SK-N-SH (cell line): ENCODE measurements around the gene PIK3R2. TPM values are rescaled to one million over a fixed set of nuclear protein-coding genes. Genes with fewer than 3 reads are reported as not detected.

Experiments used
- CTCF ChIA-PET: fragments of 300-600, 350-600 bp; formaldehyde crosslinking; extraction: SDS; loops from one replicate; lab custom pipeline; 2021; lab: Yijun Ruan, JAX
- POLR2A ChIA-PET: fragments of 350-600 bp; sonication (Branson Sonifier 250); formaldehyde crosslinking; extraction: SDS; loops from one replicate; lab custom pipeline; 2020; ENCODE audit warnings: antibody characterized with exemption, inconsistent platforms; lab: Yijun Ruan, JAX
- DNase-seq: peaks from one replicate; pipeline ENCODE4 v3.0.0; 2012
- H2AFZ ChIP-seq: fragments of 200-600 bp; sonication (generic); 2 replicates; pipeline ENCODE4 v1.8.1; 2016; ENCODE audit warnings: antibody characterized with exemption, mild to moderate bottlenecking, low read depth
- H3F3A ChIP-seq: fragments of 200-600 bp; sonication (generic); replicated peaks from 2 replicates; pipeline ENCODE3; 2016; ENCODE audit warnings: antibody characterized with exemption, mild to moderate bottlenecking; ENCODE audit not compliant: insufficient read depth
- H3K27ac ChIP-seq, 2 experiments: fragments of 200-500 bp in 1 of 2; fragments of 200-600 bp in 1 of 2; sonication (Bioruptor generic) in 1 of 2; sonication (generic), shearing (Covaris generic) in 1 of 2; 2 replicates each; pipeline versions ENCODE4 v1.5.1 to v1.6.1; 2014 to 2016; ENCODE audit warnings: low read depth in 2 of 2, inconsistent platforms in 1 of 2, low read length in 1 of 2, mild to moderate bottlenecking in 1 of 2, mixed read lengths in 1 of 2
- H3K27me3 ChIP-seq: fragments of 200-600 bp; sonication (generic), shearing (Covaris generic); 2 replicates; pipeline ENCODE4 v1.6.1; 2016; ENCODE audit warnings: mixed run types; ENCODE audit not compliant: insufficient read depth
- H3K36me3 ChIP-seq, 2 experiments: fragments of 200-500 bp in 1 of 2; fragments of 200-600 bp in 1 of 2; sonication (Bioruptor generic) in 1 of 2; sonication (generic) in 1 of 2; replicated peaks in 1 of 2; 2 replicates each; pipeline versions ENCODE3 to v1.5.1; 2014 to 2016; ENCODE audit warnings: low read length in 1 of 2, mild to moderate bottlenecking in 1 of 2; ENCODE audit not compliant: insufficient read depth in 2 of 2, control insufficient read depth in 1 of 2
- H3K4me1 ChIP-seq, 2 experiments: fragments of 200-500 bp in 1 of 2; fragments of 200-600 bp in 1 of 2; sonication (Bioruptor generic) in 1 of 2; sonication (generic), shearing (Covaris generic) in 1 of 2; 2 replicates each; pipeline versions ENCODE4 v1.5.1 to v1.6.1; 2014 to 2016; ENCODE audit warnings: low read depth in 1 of 2, low read length in 1 of 2, mixed run types in 1 of 2; ENCODE audit not compliant: insufficient read depth in 2 of 2, control insufficient read depth in 1 of 2
- H3K4me2 ChIP-seq: fragments of 200-600 bp; sonication (generic), shearing (Covaris generic); 2 replicates; pipeline ENCODE4 v1.6.1; 2017; ENCODE audit warnings: mixed run types
- H3K4me3 ChIP-seq, 2 experiments: fragments of 200-500 bp in 1 of 2; fragments of 200-600 bp in 1 of 2; sonication (Bioruptor generic) in 1 of 2; sonication (generic), shearing (Covaris generic) in 1 of 2; 2 replicates each; pipeline versions ENCODE4 v1.5.1 to v1.8.1; 2014 to 2016; ENCODE audit warnings: low read depth in 2 of 2, inconsistent platforms in 1 of 2, low read length in 1 of 2, mild to moderate bottlenecking in 1 of 2, mixed read lengths in 1 of 2, moderate library complexity in 1 of 2
- H3K79me2 ChIP-seq: fragments of 200-600 bp; sonication (generic); 2 replicates; pipeline ENCODE4 v1.8.1; 2017; ENCODE audit warnings: mild to moderate bottlenecking; ENCODE audit not compliant: insufficient read depth
- H3K9ac ChIP-seq: fragments of 200-600 bp; sonication (generic); 2 replicates; pipeline ENCODE4 v1.6.1; 2017; ENCODE audit warnings: mixed run types
- H3K9me2 ChIP-seq: fragments of 200-600 bp; sonication (generic); 2 replicates; pipeline ENCODE4 v1.6.1; 2017; ENCODE audit warnings: mixed run types
- H3K9me3 ChIP-seq: fragments of 200-600 bp; sonication (generic); 2 replicates; pipeline ENCODE4 v1.6.1; 2017; ENCODE audit warnings: mixed run types, mild to moderate bottlenecking, moderate library complexity
- H4K20me1 ChIP-seq: fragments of 200-600 bp; sonication (generic); 2 replicates; pipeline ENCODE4 v1.6.1; 2017; ENCODE audit warnings: mild to moderate bottlenecking, mixed run types; ENCODE audit not compliant: insufficient read depth
- CHD2 ChIP-seq: fragments of 150-350 bp; IDR thresholded peaks from 2 replicates; pipeline ENCODE4 v1.6.1; 2018; ENCODE audit warnings: low read length; ENCODE audit not compliant: partially characterized antibody
- CTCF ChIP-seq: fragments of 200-600 bp; sonication (generic); IDR thresholded peaks from 2 replicates; pipeline ENCODE4 v1.6.1; 2017; ENCODE audit warnings: antibody characterized with exemption, mild to moderate bottlenecking, moderate library complexity
- EP300 ChIP-seq, 2 experiments: IDR thresholded peaks; 2 replicates each; pipeline versions ENCODE4 v1.4.0 to v1.6.1; 2012; ENCODE audit warnings: borderline replicate concordance in 1 of 2, low read depth in 1 of 2, low read length in 1 of 2
- EZH2phosphoT487 ChIP-seq: fragments of 200-600 bp; sonication (generic); IDR thresholded peaks from 2 replicates; pipeline ENCODE4 v1.6.1; 2017; ENCODE audit warnings: low read depth, mixed run types, mild to moderate bottlenecking, antibody characterized with exemption, moderate library complexity, borderline replicate concordance
- FOXJ3 ChIP-seq: sonication (generic); formaldehyde crosslinking; IDR thresholded peaks from 2 replicates; pipeline ENCODE4 v1.5.1; 2020; ENCODE audit warnings: mild to moderate bottlenecking, missing genetic modification reagents
- GABPA ChIP-seq: IDR thresholded peaks from 2 replicates; pipeline ENCODE4 v1.4.0; 2012; ENCODE audit warnings: low read depth, mild to moderate bottlenecking
- MAX ChIP-seq: IDR thresholded peaks from 2 replicates; pipeline ENCODE4 v1.4.0; 2012; ENCODE audit warnings: low read depth
- MEF2A ChIP-seq: IDR thresholded peaks from 2 replicates; pipeline ENCODE4 v1.4.0; 2012; ENCODE audit warnings: low read depth, borderline replicate concordance
- MXI1 ChIP-seq: IDR thresholded peaks from 2 replicates; pipeline ENCODE4 v1.6.1; 2012; ENCODE audit warnings: mild to moderate bottlenecking, low read depth, low read length, improper control_type of control experiment
- NFIC ChIP-seq: IDR thresholded peaks from 2 replicates; pipeline ENCODE4 v1.4.0; 2012; ENCODE audit warnings: borderline replicate concordance
- NRF1 ChIP-seq: IDR thresholded peaks from 2 replicates; pipeline ENCODE4 v1.6.1; 2012; ENCODE audit warnings: low read depth, mild to moderate bottlenecking, low read length
- POLR2AphosphoS5 ChIP-seq: IDR thresholded peaks from 2 replicates; pipeline ENCODE4 v1.6.1; 2012; ENCODE audit warnings: low read depth, low read length
- RCOR1 ChIP-seq: fragments of 150-350 bp; IDR thresholded peaks from 2 replicates; pipeline ENCODE4 v1.6.1; 2017; ENCODE audit warnings: antibody characterized with exemption, low read length
- RFX5 ChIP-seq: IDR thresholded peaks from 2 replicates; pipeline ENCODE4 v1.6.1; 2012; ENCODE audit warnings: mild to moderate bottlenecking, improper control_type of control experiment, low read length
- SIN3A ChIP-seq: IDR thresholded peaks from 2 replicates; pipeline ENCODE4 v1.6.1; 2012; ENCODE audit warnings: low read depth, mild to moderate bottlenecking, low read length, moderate library complexity, borderline replicate concordance
- SMC3 ChIP-seq: IDR thresholded peaks from 2 replicates; pipeline ENCODE4 v1.6.1; 2012; ENCODE audit warnings: low read depth, low read length, improper control_type of control experiment
- TCF12 ChIP-seq: IDR thresholded peaks from 2 replicates; pipeline ENCODE4 v1.4.0; 2012
- TEAD4 ChIP-seq: IDR thresholded peaks from 2 replicates; pipeline ENCODE4 v1.4.0; 2012; ENCODE audit warnings: mild to moderate bottlenecking, borderline replicate concordance; ENCODE audit not compliant: insufficient read depth
- YY1 ChIP-seq: IDR thresholded peaks from 2 replicates; pipeline ENCODE4 v1.4.0; 2012; ENCODE audit warnings: low read depth, mild to moderate bottlenecking
- WGBS: methylation state at CpG from one replicate; pipeline ENCODE4 v1.1.6; 2017; ENCODE audit warnings: low lambda C conversion rate; 5-methylcytosine and 5-hydroxymethylcytosine counted together
- polyA plus RNA-seq, 3 experiments: library from polyadenylated mRNA; depleted of rRNA; stranded (reverse); fragments of >200 nt; gene quantifications; 2 replicates each; pipeline ENCODE4 v1.2.3, GENCODE V29; 2012

The PIK3R2 gene
- polyA plus RNA-seq, 1 of the 3 experiments (the other 2 are of a cell fraction): 36.6 TPM

GRCh38 chr19:18185538-18185937, 32.6 kb downstream of the PIK3R2 start:
- no peaks in the 10 kb centered on the region for H4K20me1 ChIP-seq
- 90% methylated on average over 5 of the region's 6 CpGs for WGBS
- H3K4me1 ChIP-seq: no peaks in the 10 kb centered on the region
- no peaks in the 10 kb centered on the region for H3K9me3 ChIP-seq
- no peaks in the 10 kb centered on the region for H3K79me2 ChIP-seq
- ChIA-PET POLR2A (no interaction called here), CTCF (interaction anchor here (1.4 to 3.0 kb wide), 2 partner anchors 18 to 66 kb away, joined by 4 to 10 read pairs; no protein-coding TSS in a partner anchor)
- no peaks in the 10 kb centered on the region for H3K36me3 ChIP-seq
- no peak for TF ChIP-seq MAX
- TF ChIP-seq RCOR1: no peak
- H3K9me2 ChIP-seq: no peaks in the 10 kb centered on the region
- H3K27me3 ChIP-seq: no peaks in the 10 kb centered on the region
- H2AFZ ChIP-seq: no peak overlapping the region
- no peak overlapping the region for H3K4me2 ChIP-seq
- H3K27ac ChIP-seq: no peak overlapping the region
- no peak overlapping the region for H3K4me3 ChIP-seq
- H3F3A ChIP-seq: peaks cover 3% of the 10 kb centered on the region
- H3K9ac ChIP-seq: no peak overlapping the region
- no peak for DNase-seq

- WGBS: 88% methylated on average over 4 of the region's 4 CpGs
- CTCF ChIA-PET: interaction anchor here (1.4 to 3.1 kb wide), 2 partner anchors 22 to 42 kb away, joined by 5 to 16 read pairs; no protein-coding TSS in a partner anchor
Measured at GRCh38 chr19:18190278-18190677, 37.3 kb downstream of the PIK3R2 start.

DNA sequence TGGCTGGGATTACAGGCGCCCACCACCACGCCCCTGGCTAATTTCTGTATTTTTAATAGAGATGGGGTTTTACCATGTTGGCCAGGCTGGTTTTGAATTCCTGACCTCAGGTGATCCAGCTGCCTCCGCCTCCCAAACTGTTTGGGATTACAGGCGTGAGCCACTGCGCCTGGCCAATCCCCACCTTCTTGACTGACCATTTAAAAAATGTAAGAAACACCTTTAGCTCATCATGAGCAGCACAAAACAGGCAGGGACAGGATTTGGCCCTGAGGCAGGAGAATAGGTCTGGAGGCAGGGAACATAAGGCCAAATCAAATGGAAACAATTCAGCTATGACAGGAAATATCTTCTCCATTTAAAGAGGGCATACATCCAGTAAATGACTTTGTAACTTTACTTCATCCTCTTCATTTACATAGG, 38.7 kb downstream of the PIK3R2 start:
- Histone ChIP-seq H3K79me2 (peaks cover 9% of the 10 kb centered on the region; the same call in 1 of the 2 replicates), H3K4me3 (peak overlapping the region; percentile 48 to 69), H2AFZ (peak overlapping the region; percentile 83), H3K4me2 (peak overlapping the region; percentile 89), H4K20me1 (peaks cover 8% of the 10 kb centered on the region; the same call in 1 of the 2 replicates), H3K27ac (peak overlapping the region; percentile 82 to 84), H3K36me3 (peaks cover 0 to 3% of the 10 kb centered on the region in 2 experiments), H3K4me1 (peaks cover 9 to 26% of the 10 kb centered on the region in 2 experiments; a peak in 2 of 4 replicates), H3F3A (peaks cover 15% of the 10 kb centered on the region), H3K9me3 (no peaks in the 10 kb centered on the region), H3K27me3 (no peaks in the 10 kb centered on the region), H3K9me2 (no peaks in the 10 kb centered on the region), H3K9ac (peak overlapping the region; percentile 74; the same call in 1 of the 2 replicates)
- no peak for DNase-seq
- ChIA-PET POLR2A (interaction anchor here (0.8 to 1.0 kb wide), 3 partner anchors 9 to 131 kb away, joined by 3 read pairs; partner anchors contain the start of gene LSM4), CTCF (interaction anchor here (0.7 to 20.7 kb wide), 16 partner anchors 10 to 196 kb away, joined by 3 to 505 read pairs (median 6); partner anchors contain the start of genes IFI30 and RAB3A)
- 84% methylated on average over 5 of the region's 5 CpGs for WGBS
- no peak for TF ChIP-seq TEAD4
- TF ChIP-seq CHD2: no peak
- no peak for TF ChIP-seq POLR2AphosphoS5
- no peak for TF ChIP-seq YY1
- TF ChIP-seq SMC3: no peak
- TF ChIP-seq NFIC: no peak
- TF ChIP-seq FOXJ3 (CRISPR knock-in tag): no peak
- no peak for TF ChIP-seq RFX5
- TF ChIP-seq CTCF: no peak
- TF ChIP-seq RCOR1: no peak
- TF ChIP-seq GABPA: no peak
- no peak for TF ChIP-seq MEF2A
- TF ChIP-seq TCF12: no peak
- no peak for TF ChIP-seq MXI1

More at GRCh38 chr19:18190278-18190677, 37.3 kb downstream of the PIK3R2 start:
- no peaks in the 10 kb centered on the region for H3K36me3 ChIP-seq
- H3K9me3 ChIP-seq: no peaks in the 10 kb centered on the region
- no peak for DNase-seq
- H3K27me3 ChIP-seq: no peaks in the 10 kb centered on the region
- H3K9ac ChIP-seq: no peak overlapping the region
- H3K4me3 ChIP-seq: no peak overlapping the region
- POLR2A ChIA-PET: no interaction called here
- no peak overlapping the region for H3K27ac ChIP-seq
- H3K4me1 ChIP-seq: peaks cover 9 to 18% of the 10 kb centered on the region in 2 experiments; a peak in 2 of 4 replicates
- no peak overlapping the region for H2AFZ ChIP-seq
- H3K4me2 ChIP-seq: no peak overlapping the region
- peaks cover 15% of the 10 kb centered on the region for H3F3A ChIP-seq
- peaks cover 9% of the 10 kb centered on the region; the same call in 1 of the 2 replicates for H3K79me2 ChIP-seq
- peaks cover 8% of the 10 kb centered on the region; the same call in 1 of the 2 replicates for H4K20me1 ChIP-seq
- H3K9me2 ChIP-seq: no peaks in the 10 kb centered on the region
- TF ChIP-seq MEF2A (no peak), MXI1 (no peak), POLR2AphosphoS5 (no peak), SIN3A (no peak), GABPA (no peak), RFX5 (no peak), NRF1 (no peak), EZH2phosphoT487 (no peak), EP300 (IDR thresholded peaks at IDR 0.05; ENCODE audit: borderline replicate concordance in 1 of 2, low read depth in 1 of 2, low read length in 1 of 2) (no peak), RCOR1 (no peak), MAX (no peak)
